DMS53 (cell line): Measurements from ENCODE around the gene DIS3L2.
"Not testable (repeated sequence)": the region's sequence is repeated elsewhere in the genome, so short reads cannot be mapped to it uniquely, and the experiment has no call there.

Experiments used
- DNase-seq: peaks from one replicate; lab custom pipeline; 2025; lab: John Stamatoyannopoulos, UW

Gene DIS3L2

DNA sequence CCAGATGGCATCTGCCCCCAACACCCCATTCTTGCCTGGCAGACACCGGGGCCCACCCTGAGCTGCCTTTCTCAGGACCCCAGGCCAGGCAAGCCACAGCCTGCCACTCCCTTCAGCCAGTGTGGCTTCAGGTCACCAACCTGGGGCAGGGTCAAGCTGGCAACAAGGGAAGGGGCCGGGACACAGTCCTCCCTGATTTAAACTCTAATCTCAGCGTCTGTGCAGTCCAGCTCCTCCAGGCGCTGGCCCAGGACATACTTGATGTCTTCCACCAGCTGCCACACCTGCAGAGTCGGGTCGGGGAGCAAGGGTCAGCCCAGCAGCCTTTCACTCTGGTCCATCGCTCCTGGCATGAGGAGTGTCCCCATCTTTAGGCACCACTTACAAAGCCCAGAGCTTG, 388.0 kb downstream of the DIS3L2 start:
- DNase-seq, result no peak

DNA sequence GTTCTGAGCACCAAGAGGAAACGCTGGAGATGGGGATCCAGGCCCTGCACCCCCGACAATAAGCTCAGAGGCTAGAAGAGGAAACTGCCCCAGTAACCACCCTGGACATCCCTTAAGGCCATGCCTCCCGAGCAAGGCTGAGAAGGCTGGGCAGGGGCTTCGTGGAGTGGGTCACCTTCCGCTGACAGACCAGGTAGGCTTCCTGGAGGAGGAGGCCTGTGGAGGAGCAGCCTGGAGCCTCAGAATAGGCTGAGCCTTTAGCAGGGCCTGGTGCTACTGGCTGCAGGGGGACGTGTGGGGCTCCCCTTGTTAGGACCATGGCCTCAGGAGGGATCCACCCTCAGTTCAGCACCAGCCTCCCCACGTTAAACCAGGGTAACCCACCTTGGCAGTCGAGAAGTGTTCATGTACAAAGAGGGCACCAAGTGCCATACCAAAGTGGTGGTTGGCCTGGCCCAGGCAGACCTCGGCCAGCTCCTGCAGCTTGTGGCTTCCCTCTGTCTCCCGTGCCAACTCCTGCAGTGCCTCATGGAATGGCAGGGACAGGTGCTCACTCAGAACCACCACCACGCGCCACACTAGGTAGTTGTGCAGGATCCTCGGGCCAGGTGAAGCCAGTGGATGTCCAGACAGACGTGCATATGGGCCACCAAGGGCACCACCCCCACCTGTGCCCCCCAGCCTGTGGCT, 388.6 kb downstream of the DIS3L2 start:
- DNase-seq, result peak; percentile 50

DNA sequence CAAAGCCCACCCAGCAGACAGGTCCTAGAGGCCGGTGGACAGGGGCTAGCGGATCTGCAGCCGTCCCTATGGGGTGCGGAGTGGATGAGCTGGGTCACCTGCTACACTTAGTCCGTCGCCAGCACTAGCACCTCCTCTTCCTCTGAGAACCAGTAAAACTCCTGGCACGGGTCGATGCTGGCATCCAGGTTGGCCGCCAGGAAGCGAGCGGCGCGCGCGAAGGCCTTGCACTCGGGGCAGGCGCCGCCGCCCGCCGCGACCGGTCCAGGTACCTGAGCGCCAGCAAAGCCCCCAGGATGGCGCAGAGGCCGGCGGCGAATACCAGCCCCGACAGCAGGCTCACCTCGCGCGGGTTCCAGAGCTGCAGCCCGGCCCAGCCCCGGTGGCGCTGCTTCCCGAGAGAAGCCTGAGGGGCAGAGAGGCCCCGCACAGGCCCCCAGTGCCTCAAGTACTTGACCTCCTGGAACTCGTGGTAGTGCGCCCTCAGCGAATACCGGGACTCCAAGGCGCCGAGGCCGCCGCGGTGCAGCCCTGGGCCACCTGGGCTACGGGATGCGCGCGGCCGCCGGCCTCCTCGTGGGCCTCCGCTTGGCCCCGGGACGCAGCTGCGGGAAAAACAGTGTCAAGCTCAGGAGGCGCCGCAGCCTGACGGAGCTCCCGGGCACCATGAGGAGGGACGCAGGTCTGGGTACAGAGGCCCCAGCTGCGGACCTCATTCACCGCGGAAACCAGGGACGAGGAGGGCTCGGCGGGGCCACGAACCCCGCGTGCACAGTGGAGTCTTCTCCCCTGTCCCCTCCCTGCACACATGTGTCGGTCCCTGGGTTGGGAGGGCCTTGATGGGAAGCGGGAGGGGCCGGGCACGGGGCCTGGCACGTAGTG, 389.5 kb downstream of the DIS3L2 start:
- DNase-seq, result peak; percentile 80

DNA sequence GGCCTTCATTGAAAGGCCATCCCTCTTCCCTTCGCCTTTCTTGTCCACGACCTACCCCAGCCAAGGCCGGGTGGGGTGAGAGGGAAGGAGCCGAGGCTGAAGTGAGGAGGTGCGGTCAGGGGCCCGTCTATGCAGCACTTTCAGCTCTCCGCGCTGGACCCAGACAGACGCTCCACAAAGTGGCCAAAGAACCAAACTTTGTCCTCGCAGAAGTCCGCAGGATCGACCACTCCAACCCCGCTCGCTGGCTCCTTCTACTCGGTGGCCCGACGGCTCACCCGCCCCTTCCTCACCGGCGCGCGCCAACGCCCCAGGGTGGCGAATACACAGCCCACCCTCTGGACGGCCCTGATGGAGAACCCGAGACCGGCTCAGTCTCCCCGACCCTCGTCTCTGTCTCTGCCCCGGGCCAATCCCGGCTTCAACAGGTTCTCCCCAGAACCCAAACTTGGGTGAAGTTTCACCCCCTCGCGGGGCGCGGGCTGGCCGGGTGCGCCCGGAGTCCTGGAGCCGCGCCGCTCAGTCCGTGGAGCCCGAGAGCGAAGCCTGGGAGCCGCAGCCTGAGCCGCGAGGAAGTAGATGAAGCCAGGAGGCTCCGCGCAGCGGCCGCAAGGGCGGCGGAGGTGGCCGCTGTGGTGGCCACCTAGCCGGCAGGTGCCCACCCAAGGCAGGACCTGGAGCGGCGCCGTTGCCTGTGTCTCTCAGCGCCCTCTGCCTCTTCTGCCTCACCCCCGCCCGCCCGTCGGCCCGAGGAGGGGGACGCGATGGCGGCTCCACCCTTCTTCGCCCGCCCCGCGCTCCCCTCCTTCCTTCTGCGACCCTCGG, 390.4 kb downstream of the DIS3L2 start:
- peak; percentile 44 for DNase-seq

DNA sequence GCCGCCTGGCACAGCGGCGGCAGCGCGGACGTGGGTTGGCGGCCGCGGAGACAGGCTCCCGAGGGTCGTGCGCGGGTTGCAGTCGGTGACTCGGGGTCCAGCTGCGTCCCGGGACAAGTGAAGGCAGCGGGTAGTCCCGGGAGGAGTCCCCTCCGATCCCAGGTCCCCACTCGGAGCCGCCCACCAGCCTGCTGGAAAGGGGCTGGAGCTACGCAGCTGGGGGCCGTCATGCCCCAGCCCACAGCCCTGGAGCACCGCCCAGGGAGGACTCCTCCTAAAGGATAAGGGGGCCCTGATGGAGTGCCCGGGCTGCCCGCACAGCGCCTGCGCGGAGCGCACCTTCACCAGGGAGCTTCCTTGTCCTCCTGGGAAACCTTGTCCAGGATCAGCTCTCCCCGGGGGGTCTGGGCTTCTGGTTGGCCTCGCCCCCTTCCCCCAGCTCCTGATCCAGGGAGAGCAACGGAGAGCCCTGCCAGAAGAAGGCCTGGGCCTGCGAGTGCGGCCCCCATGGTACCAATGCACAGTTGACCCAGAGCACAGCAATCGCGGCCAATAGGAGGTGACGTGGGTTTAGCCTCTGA, 391.1 kb downstream of the DIS3L2 start:
- DNase-seq, result no peak

DNA sequence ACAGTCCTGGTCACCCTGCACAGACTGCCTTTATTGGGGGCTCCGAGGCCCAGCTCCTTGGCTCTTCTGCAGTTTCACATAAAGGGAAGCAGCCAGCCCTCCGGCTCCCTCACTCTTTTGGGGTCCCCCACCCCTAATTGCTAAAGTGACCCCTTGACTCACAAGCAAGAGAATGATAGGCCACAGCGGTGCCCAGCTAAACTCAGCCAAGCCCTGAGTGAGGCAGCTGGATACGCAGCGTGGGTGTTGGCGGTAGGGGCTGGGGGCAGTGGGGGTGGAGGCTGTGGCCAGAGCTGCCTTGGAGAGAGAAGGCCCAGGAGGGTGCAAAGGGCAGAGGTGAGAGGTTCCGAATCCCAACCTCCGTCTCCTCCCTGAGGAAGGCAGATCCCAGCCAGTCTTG, 391.6 kb downstream of the DIS3L2 start:
- DNase-seq, result no peak

DNA sequence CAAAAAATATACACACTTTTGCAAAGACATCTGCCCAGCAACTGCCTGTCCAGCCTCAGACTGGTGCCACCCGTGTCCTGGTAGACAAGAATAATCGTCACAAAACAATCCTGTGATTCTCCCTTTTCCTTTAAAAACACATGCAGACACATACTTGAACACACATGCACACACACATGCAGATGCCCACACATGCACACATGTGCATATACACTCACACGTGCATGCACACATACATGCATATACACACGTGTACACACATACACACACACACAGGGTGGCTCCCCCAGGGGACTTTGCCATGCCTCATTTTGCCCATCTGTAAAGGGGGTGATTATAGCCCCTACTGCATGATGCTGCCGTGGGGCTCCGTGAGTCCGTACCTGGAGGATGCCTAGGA, 392.1 kb downstream of the DIS3L2 start:
- DNase-seq, result no peak

DNA sequence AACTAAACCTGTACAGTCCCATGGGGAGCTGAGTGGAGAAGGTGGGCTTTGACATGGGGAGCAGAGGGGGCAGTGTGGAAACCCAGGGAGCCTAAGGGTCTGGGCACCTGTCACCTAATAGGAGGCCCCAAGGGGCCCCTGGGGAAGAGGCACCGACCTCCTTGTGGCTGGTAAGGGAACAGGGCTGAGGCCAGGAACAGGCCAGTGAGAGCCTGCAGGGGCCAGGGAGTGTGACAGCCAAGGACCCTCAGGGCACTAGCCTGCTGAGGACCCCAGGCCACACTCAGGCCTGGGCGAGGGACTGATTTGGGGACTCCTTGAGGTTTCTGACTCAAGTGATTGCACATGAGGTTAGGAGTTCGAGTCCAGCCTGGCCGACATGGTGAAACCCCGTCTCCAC, 392.6 kb downstream of the DIS3L2 start:
- DNase-seq, result no peak

DNA sequence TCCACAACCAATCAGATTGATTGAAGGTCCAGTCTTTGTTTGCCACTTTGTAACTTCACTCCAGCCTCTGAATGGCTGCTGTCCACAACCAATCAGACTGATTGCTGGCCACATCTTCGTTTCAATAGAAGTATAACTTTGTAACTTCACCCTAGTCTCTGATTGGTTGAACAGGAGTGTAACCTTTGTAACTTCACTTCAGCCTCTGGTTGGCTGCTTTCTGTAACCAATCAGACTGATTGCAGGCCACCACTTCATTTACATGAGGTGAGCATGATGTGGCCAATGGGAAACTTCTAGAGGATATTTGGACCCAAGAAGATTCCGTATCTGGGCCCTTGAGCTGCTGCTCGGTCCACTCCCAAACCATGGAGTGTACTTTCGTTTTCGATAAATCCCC, 400.1 kb downstream of the DIS3L2 start:
- DNase-seq, result no peak

DNA sequence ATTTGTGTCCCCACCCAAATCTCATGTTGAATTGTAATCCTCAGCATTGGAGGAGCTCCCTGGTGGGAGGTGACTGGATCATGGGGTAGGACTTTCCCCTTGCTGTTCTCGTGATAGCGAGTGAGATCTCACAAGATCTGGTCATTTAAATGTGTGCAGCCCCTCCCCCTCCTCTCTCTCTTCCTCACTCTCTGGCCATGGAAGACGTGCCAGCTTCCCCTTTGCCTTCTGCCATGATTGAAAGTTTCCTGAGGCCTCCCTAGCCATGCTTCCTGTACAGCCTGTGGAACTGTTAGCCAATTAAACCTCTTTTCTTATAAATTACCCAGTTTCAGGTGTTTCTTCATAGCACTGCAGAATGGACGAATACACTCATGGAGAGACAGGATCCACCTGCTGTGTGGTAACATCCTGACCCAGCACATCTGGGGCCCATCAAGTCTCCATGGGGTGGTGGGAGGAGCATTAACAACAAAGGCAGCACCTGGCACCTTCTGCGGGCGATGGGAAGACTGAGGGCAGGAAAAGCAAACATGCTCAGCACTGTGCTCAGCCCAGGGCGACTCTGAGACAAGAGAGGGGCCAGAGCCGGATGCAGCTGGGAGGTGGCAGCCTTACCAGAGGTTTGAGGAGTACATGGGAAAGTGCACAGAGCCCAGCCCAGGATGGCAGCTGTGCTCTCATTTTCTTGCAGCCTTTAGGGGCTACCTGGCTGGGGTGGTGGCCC, 400.8 kb downstream of the DIS3L2 start:
- DNase-seq, result peak; percentile 89

DNA sequence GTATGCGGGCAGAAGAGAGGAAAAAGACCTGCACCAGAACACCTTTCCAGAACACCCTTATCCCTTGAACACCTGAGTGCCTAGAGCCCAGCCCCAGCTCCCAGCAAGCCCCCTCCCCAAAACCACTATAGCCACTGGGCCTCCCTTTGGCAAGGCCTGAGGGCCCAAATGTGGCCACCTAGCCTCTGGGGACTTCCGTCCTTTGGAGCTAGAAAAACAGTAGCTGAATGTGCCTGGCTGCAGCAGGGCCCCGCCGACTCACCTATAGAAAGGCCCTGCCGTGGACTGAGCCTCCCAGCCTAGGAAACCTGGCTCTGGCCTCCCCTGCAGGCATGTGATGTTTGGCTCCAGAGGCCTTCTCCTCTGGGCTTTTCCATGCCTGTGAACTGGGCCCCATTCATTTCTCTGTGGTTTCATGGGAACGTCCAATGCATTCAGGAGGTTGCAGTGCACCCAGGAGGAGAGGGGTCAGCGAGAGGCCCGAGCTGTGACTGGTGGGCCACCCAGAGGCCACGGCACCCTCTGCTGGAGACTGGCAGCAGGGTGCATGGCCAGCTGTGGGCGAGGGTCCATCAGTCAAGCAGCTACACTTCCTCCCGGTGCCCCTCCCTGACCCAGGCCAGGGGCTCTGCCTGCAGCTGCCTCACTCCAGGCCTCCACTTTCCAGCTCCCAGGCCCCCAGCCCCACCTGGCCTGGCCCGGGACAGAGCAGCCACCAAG, 401.7 kb downstream of the DIS3L2 start:
- DNase-seq, result not testable (repeated sequence)

DNA sequence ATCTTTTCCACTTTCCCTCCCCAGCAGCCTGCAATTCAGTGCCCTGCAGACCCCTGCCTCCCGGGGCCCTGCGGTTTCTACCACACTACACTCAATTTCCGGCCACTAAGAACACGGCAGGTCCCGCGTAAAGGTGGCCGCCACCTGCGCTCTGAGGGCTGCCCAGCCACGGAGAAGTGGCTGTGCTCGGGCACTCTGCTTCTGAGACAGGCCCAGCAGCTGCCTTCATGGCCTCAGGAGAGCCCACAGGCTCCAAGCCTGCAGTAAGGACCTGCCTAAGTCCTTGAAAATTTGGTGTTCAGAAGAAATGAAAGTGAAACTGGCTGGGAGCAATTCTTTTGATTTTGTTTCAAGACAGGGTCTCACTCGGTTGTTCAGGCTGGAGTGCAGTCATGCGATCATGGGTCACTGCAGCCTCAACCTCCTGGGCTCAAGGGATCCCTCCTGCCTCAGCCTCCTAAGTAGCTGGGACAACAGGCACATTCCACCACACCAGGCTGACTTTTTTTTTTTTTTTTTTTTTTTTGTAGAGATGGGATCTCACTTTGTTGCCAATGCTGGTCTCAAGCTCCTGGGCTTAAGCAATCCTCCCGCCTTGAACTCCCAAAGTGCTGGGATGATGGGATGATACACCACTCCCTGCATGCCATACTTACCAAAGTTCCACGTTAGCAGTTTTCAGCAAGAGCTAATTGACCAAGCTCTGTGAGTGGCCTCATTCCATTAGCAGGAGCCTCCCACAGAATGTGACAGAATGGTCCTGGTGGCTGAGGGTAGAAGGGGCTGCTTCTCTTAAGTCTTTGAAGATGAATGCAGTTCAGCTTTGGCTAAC, 402.5 kb downstream of the DIS3L2 start:
- DNase-seq, result no peak

DNA sequence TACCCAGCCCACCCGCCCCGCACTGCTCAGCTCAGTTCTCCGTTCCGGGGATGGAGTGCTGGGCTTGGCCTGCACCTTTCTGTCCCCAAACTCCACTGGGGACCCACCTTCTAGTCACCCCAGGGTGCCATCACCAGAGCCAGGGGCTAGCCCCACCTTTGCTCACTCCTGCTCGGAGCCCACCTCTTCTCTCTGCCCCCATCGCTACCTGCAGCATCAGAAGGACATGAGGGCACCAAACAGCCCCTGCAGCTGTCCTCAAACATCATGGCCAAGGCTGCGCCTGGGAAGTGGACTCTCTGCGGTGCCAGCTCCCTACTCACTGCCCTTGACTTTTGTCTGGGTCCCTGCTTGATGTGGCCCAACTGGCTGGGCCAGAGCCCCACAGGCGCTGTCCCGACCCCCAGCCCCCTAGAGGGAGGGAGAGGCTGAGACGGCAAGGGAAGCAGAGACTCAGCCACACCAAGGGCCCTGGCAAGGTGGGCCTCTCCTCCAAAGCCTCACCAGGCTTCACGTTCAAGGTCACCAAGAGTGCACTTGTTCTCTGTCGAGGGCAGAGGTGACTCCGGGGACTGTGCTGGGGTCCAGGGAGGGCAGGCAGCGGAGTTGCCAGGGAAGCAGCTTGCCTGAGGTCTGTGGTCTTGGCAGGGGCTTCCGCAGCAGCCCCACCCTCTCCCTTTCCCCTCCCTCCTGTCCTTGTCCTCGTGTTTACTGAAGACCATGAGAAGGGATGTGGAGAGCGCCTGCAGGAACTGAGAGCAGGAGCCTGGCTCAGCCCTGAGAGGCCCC, 403.5 kb downstream of the DIS3L2 start:
- DNase-seq, result not testable (repeated sequence)

DNA sequence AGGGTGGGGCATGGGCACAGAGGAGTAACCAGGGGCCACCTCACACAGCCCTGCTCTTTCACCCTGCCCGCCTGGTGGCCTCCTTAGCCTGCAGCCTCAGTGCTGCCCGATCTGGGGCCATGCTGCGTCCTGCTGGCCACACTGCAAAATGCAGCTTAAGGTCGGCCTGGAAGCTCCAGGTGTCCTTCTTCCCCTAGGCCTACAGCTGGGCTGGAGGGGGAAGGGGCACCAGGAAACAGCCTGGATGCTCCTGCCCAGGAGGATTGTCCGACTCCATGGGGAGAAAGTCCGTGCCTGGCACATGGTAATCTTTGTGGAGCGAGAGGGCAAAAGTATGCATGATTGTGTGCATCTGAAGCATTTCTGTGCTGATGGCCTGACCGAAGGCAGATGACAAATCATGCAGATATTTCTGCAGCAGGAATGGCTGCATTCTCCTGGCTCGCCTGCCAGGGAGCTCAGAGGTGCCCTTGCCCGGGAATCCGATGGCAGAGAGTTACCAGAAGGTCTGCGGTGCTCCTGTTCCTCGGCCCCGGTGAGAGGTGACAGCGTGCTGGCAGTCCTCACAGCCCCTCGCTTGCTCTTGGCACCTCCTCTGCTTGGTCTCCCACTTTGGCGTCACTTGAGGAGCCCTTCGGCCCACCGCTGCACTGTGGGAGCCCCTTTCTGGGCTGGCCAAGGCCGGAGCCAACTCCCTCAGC, 404.3 kb downstream of the DIS3L2 start:
- DNase-seq, result peak; percentile 83

DNA sequence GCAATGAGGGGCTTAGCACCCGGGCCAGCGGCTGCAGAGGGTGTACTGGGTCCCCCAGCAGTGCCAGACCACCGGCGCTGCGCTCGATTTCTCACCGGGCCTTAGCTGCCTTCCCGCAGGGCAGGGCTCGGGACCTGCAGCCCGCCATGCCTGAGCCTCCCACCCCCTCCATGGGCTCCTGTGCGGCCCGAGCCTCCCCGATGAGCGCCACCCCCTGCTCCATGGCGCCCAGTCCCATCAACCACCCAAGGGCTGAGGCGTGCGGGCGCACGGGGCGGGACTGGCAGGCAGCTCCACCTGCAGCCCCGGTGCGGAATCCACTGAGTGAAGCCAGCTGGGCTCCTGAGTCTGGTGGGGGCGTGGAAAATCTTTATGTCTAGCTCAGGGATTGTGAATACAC, 404.9 kb downstream of the DIS3L2 start:
- DNase-seq, result not testable (repeated sequence)

DNA sequence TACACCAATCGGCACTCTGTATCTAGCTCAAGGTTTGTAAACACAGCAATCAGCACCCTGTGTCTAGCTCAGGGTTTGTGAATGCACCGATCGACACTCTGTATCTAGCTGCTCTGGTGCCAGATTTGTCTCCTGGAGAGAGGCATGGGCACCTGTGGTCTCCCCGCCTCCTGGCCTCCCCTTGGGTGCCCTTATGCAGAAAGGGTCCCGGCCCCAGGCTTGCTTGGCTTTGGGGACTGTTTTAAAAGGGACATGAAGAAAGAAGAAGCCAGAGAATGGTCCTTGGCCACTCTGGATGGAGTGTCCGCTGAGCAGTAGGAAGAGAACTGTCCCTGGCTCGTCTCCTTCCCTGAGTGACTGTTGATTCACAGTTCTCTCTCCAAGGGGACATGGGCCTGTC, 405.5 kb downstream of the DIS3L2 start:
- DNase-seq, result no peak

DNA sequence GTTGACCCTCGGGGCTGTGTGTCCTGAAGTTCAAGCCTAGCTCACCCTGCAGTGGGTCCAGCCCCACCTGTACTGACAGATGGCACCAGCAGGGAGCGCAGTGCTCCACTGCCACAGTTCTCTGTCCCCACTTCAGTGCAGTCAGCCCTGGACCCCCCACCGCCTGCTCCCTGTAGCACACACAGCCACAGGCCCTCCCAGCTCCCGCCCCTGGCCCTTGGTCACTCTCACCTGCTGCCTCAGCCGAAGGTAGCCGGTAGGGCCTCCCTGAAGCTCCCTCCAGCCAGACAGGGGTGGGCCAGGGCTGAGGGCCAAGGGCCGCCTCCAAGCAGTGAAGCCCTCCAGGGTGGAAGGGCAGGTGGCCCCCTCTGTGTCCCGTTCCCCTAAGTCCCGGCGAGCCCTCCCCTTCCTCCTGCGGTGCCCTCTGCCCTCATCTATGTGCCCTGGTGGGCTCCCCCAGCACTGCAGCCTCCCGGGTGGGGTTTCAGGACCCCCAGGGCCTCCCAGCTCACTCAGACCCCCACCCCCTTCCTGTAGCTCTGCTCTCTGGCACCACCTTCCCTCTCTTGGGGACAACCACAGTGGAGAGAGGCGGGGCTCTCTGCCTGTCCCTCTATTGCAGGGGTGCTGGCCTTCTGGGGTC, 406.2 kb downstream of the DIS3L2 start:
- DNase-seq, result peak; percentile 25

DNA sequence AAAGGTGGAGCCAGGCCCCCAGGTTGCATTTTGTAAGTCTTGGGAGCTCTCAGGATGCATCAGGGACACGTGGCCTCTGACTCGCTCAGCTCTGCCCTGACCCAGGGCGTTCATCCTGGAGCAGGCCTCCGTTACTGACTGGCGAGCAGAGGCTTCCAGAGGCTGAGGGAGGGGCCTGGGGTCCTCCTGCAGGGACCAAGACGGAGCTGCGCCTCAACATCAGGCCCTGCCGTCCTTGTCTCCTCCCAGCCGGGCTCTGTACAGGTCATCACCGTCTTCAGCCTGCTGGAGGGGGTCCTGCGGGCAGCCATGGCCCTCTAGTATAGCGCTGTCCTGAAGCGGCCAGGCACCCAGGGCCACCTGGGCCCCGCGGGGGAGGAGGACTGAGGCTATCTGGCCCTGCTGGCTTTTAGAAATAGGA, 406.8 kb downstream of the DIS3L2 start:
- DNase-seq, result no peak
